Activated CD8-positive, alpha-beta memory T cell treated with anti-CD3 and anti-CD28 coated beads, Interleukin-2, amount 10 ng/mL, durations not matched to agents 7 days and 5 days (primary cell): ENCODE data around the gene ANO4. TPM values are rescaled to one million over a fixed set of nuclear protein-coding genes. Genes with fewer than 3 reads are reported as not detected.

Source experiments
- ATAC-seq: fragments of 150-1000 bp; cut with Tn5 transposase; one replicate; pipeline ENCODE4 v1.10.0; 2021; ENCODE audit warnings: moderate library complexity
- CTCF ChIA-PET: fragments of 350-600 bp; sonication (Branson Sonifier 250); formaldehyde crosslinking; loops from one replicate; lab custom pipeline; 2021; ENCODE audit warnings: antibody characterized with exemption; lab: Charles Lee
- DNase-seq: peaks from one replicate; pipeline ENCODE4 v3.0.0-alpha.2; 2020
- H3K27ac Mint-ChIP-seq: one replicate; pipeline ENCODE4 v1.8.0; 2021; ENCODE audit warnings: mild to moderate bottlenecking, mixed read lengths
- H3K27me3 Mint-ChIP-seq: one replicate; pipeline ENCODE4 v1.8.0; 2021; ENCODE audit warnings: mixed read lengths
- H3K36me3 Mint-ChIP-seq: one replicate; pipeline ENCODE4 v1.8.0; 2021; ENCODE audit warnings: mild to moderate bottlenecking, mixed read lengths
- H3K4me1 Mint-ChIP-seq: one replicate; pipeline ENCODE4 v1.8.0; 2021; ENCODE audit warnings: mixed read lengths
- H3K4me3 Mint-ChIP-seq: one replicate; pipeline ENCODE4 v1.8.0; 2021; ENCODE audit warnings: mild to moderate bottlenecking, moderate library complexity, mixed read lengths
- H3K9me3 Mint-ChIP-seq: one replicate; pipeline ENCODE4 v1.8.0; 2022; ENCODE audit warnings: low read depth, mixed read lengths
- total RNA-seq, 2 experiments: library from RNA; stranded (reverse); gene quantifications; one replicate each; pipeline ENCODE4 v1.2.3, GENCODE V29; 2021

Gene ANO4
- total RNA-seq, 2 experiments from 2014 or later, result not detected

DNA sequence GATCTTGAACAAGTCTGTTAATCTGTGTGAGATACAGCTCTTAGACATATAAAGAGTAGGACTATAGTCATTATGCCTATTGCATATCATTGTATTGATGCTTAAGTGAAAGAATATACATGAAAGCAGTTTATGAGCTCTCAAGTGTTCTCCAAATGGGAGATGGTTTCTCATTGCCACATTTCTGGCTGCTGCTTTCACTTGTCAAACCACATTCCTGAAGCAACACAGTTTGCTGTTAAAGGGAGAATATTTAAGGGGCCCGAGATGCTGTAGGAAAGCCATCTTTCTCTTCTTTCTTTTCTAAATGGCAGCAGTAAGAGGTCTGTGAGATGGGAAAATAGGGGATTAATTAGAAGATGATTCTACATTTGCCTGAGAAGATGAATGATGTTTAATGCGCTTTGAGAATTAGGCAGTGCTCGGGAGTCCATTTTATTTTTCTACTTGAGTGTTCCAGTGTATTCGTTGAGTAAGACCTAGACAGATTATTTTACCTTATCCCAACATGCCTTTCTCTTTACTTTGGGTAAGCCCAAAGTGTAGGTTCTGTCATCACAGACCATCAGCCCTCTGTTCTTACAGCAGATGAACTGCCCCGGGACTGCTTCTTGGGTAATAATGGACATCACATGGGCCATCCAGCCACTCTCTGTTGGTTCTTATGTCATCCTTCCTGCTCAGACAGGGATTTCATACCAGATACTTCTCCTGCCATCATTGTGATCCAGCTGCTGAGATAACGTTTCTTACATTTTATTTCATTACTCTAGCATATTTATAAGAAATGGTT is 35.6 kb downstream of the ANO4 start:
- no peak overlapping the region for H3K27ac Mint-ChIP-seq
- ATAC-seq, result no peak
- H3K4me3 Mint-ChIP-seq, result no peak overlapping the region
- no peak for DNase-seq
- no peaks in the 10 kb centered on the region for H3K4me1 Mint-ChIP-seq
- H3K27me3 Mint-ChIP-seq, result no peaks in the 10 kb centered on the region
- H3K36me3 Mint-ChIP-seq, result no peaks in the 10 kb centered on the region
- CTCF ChIA-PET, result no interaction called here
- no peaks in the 10 kb centered on the region for H3K9me3 Mint-ChIP-seq

DNA sequence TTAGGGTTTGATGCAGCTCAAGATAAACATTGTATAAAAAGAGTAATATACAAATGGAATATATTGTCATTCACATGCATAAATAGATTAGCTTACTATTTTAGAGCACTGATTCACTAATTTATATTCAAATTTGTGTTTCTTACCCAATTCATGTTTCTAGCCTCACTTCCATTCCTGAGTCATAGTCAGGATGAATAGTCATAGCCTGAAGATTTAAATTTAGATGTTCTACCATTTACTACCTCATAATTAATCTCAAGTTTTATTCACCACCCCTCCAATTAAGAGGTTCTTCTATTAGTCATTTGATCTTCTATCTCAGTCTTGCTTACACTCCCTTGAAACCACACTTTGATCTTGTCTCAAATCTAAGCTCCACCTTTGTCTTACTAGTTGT is 38.7 kb downstream of the ANO4 start:
- no peaks in the 10 kb centered on the region for H3K27me3 Mint-ChIP-seq
- no peaks in the 10 kb centered on the region for H3K9me3 Mint-ChIP-seq
- H3K36me3 Mint-ChIP-seq, result no peaks in the 10 kb centered on the region
- H3K4me1 Mint-ChIP-seq, result no peaks in the 10 kb centered on the region
- no peak overlapping the region for H3K27ac Mint-ChIP-seq
- DNase-seq, result no peak
- no peak for ATAC-seq
- no peak overlapping the region for H3K4me3 Mint-ChIP-seq
- CTCF ChIA-PET, result no interaction called here

DNA sequence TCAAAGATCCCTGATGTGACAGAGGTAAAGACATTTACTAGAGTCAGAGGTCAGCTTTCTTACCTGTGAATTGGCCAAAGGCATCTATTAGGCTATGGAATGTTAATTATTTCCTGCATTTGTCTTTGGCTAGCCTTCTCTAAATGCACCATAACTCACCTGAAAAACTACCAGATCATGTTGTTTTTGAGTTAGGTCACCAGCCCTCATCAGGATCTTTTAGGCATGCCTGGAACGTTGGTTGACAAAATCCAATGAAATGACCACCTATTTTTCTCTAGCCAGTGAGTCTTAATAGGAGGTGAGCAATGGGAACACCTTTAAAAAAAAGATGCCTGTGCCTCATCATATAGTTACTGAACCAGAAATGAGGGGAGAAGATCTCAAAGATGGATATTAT is 46.2 kb downstream of the ANO4 start:
- no peak for DNase-seq
- H3K27ac Mint-ChIP-seq, result no peak overlapping the region
- no peaks in the 10 kb centered on the region for H3K9me3 Mint-ChIP-seq
- no peaks in the 10 kb centered on the region for H3K4me1 Mint-ChIP-seq
- ATAC-seq, result no peak
- no peaks in the 10 kb centered on the region for H3K36me3 Mint-ChIP-seq
- H3K27me3 Mint-ChIP-seq, result no peaks in the 10 kb centered on the region
- CTCF ChIA-PET, result no interaction called here
- H3K4me3 Mint-ChIP-seq, result no peak overlapping the region

DNA sequence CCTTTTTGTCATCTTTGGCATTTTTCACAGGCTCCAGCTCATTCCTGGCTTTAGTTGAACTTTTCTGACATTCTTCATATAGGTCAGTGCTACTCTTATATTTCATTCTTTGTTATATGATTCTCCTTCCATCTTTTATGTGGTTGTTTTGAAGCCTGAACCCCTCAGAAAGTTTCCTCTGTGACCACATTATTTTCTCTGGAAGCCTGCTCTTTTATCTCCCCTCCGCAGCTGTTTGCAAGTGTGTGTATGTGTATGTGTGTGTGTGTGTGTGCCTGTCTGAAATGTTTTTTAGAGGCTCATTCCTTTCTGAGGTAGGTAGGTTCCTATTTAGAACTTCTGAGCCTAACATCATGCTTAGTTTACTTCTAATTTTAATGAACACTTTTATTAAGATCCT is 47.6 kb downstream of the ANO4 start:
- Mint-ChIP-seq H3K27ac (no peak overlapping the region), H3K27me3 (no peaks in the 10 kb centered on the region), H3K4me3 (no peak overlapping the region), H3K36me3 (no peaks in the 10 kb centered on the region), H3K9me3 (no peaks in the 10 kb centered on the region), H3K4me1 (no peaks in the 10 kb centered on the region)
- DNase-seq (no peak), ATAC-seq (no peak)
- CTCF ChIA-PET, result no interaction called here

DNA sequence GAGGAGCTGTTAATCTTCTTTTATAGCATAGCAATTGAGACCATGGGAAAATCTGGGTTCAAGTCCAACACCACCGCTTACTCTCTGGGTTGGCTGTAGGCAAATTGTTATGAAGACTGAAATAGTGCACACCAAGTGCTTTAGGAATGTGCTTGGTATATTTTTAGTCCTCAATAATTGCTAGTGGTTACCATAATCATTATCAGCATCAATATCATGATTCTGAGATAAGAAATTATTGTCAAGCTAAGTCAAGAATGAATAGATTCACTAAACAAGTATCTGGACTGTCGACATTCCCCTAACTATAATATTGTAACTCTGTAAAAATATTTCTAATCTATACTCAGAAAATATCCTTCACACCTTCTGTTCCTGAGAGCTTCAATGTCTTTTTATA is 48.5 kb downstream of the ANO4 start:
- H3K27me3 Mint-ChIP-seq, result no peaks in the 10 kb centered on the region
- H3K36me3 Mint-ChIP-seq, result no peaks in the 10 kb centered on the region
- H3K9me3 Mint-ChIP-seq, result no peaks in the 10 kb centered on the region
- H3K4me1 Mint-ChIP-seq, result no peaks in the 10 kb centered on the region
- CTCF ChIA-PET, result no interaction called here
- H3K27ac Mint-ChIP-seq, result no peak overlapping the region
- ATAC-seq (no peak), DNase-seq (no peak)
- H3K4me3 Mint-ChIP-seq, result no peak overlapping the region

DNA sequence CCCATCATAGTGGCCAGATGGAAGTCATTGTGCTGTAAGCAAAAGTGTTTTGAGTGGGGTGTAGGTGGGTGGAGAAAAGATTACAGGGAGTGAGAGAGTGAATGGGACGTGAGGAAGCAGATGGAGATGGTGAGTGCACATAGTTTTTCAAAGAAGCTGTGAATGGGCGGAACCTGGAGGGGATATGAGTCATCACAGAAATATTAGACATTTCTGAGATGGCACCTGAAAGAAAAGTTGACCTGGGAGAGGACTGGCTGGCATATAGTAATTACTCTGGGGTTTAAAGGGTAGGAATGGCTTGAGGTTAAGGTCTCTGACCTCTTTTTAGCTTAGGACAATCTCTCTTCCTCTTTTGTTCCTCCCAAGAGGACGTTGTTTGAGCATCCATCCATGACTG is 50.5 kb downstream of the ANO4 start:
- DNase-seq (no peak), ATAC-seq (no peak)
- Mint-ChIP-seq H3K27me3 (no peaks in the 10 kb centered on the region), H3K4me1 (no peaks in the 10 kb centered on the region), H3K4me3 (no peak overlapping the region), H3K27ac (no peak overlapping the region), H3K9me3 (no peaks in the 10 kb centered on the region), H3K36me3 (no peaks in the 10 kb centered on the region)
- CTCF ChIA-PET, result no interaction called here

DNA sequence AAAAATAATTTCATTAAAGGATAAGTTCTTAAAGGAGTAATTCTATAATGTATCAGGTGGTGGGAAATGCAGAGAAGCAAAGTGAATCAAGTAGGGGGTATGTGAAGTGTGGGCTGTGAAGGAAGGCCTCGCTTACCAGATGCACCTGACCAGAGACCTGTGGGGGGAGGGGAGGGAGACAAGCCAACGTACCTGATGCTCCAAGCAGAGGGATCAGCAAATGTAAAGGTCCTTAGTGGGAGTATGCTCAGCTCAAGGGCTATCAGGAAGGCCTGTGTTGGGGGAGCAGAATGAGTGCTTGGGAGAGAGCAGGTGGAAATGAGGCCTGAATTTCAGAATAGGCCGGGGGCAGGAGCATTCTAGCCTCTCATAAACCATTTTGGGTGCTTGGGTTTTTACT is 57.1 kb downstream of the ANO4 start:
- Mint-ChIP-seq H3K4me1 (no peaks in the 10 kb centered on the region), H3K27ac (no peak overlapping the region), H3K27me3 (no peaks in the 10 kb centered on the region), H3K9me3 (no peaks in the 10 kb centered on the region), H3K36me3 (no peaks in the 10 kb centered on the region), H3K4me3 (no peak overlapping the region)
- CTCF ChIA-PET, result no interaction called here
- DNase-seq, result no peak
- ATAC-seq, result no peak

DNA sequence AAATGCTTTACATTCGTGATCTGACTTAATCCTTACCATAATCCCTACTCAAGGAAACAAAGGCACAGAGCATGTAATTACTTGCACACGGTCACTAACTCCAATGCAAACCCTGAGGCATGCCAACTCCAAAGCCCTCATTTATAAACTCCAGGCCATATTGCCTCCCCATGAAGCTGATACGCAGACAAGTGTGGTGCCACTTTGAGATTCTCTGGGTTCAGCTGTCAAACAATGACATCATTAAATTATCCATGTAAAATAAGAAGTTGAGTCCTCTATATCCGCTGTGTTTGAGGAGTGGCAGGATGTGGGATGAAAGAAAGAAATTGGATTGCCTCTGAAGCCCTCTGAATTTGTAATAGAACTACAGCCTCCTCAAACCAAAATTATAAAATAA is 62.8 kb downstream of the ANO4 start:
- no peaks in the 10 kb centered on the region for H3K36me3 Mint-ChIP-seq
- no peaks in the 10 kb centered on the region for H3K27me3 Mint-ChIP-seq
- DNase-seq (no peak), ATAC-seq (no peak)
- no peaks in the 10 kb centered on the region for H3K4me1 Mint-ChIP-seq
- CTCF ChIA-PET, result no interaction called here
- H3K9me3 Mint-ChIP-seq, result no peaks in the 10 kb centered on the region
- no peak overlapping the region for H3K27ac Mint-ChIP-seq
- H3K4me3 Mint-ChIP-seq, result no peak overlapping the region

DNA sequence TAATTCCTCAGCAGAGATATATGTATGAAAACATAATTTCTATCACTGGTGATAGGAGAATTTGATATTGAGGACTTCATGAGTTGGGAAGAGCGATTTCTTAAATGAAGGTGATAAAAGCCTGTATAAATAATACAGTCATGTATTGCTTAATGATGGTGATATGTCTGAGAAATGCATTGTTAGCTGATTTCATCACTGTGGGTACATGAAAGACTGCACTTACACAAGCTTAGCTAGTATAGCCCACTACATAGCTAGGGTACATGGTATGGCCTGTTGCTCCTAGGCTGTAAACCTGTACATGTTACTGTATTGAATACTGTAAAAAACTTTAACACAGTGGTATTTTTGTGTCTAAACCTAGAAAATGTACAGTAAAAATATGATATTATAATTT is 63.4 kb downstream of the ANO4 start:
- no peak overlapping the region for H3K4me3 Mint-ChIP-seq
- no peaks in the 10 kb centered on the region for H3K36me3 Mint-ChIP-seq
- H3K4me1 Mint-ChIP-seq, result no peaks in the 10 kb centered on the region
- DNase-seq, result no peak
- no peaks in the 10 kb centered on the region for H3K27me3 Mint-ChIP-seq
- no peak overlapping the region for H3K27ac Mint-ChIP-seq
- no peaks in the 10 kb centered on the region for H3K9me3 Mint-ChIP-seq
- no peak for ATAC-seq
- CTCF ChIA-PET, result no interaction called here

DNA sequence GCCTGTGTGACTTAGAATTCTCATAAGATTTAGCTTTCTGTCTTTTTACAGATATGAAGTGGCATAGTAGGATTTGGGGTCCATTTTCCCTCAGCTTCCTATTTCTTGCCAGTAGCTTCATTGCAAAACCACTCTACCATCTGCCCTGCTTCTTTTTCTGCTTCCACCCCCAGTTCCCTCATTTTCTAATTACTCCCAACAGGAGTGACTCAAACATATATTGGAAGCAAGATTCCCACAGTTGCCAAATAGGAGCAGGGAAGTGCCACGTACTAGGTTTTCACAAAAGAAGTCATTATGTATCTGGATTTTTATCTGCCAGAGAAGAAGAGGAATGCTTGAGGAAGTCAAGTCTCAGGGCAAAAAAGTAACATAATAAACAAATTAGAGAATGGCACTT is 64.1 kb downstream of the ANO4 start:
- no peak for ATAC-seq
- H3K4me3 Mint-ChIP-seq, result no peak overlapping the region
- CTCF ChIA-PET, result no interaction called here
- H3K4me1 Mint-ChIP-seq, result no peaks in the 10 kb centered on the region
- H3K27ac Mint-ChIP-seq, result no peak overlapping the region
- DNase-seq, result no peak
- H3K9me3 Mint-ChIP-seq, result no peaks in the 10 kb centered on the region
- no peaks in the 10 kb centered on the region for H3K27me3 Mint-ChIP-seq
- H3K36me3 Mint-ChIP-seq, result no peaks in the 10 kb centered on the region

DNA sequence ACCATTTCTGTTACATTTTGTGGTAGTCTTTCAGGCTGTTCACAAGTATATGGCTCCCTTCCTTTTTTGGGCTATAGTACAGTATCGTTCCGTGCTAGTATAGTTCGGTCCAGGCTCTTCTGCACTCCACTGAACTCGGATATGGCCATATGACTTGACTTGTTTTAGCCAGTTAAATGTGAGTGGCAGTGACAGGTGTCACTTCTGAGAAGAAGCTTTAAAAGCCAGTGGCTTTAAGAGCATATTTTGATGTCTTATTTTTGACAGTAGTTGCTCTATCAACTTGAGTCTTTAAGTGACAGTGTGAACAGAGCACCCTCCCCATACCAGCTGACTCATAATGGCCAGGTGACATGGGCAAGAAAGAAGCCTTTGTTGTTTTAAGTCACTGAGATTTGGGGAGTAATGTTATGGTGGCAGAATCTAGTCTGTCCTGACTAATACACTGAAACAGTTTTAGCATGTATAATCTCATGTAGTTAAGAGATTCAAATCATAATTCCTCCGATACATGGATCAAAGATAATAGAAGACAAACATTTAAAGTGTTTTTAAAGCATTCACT is 64.6 kb downstream of the ANO4 start:
- Mint-ChIP-seq H3K4me1 (no peaks in the 10 kb centered on the region), H3K36me3 (no peaks in the 10 kb centered on the region), H3K27ac (no peak overlapping the region), H3K9me3 (no peaks in the 10 kb centered on the region), H3K27me3 (no peaks in the 10 kb centered on the region), H3K4me3 (no peak overlapping the region)
- DNase-seq, result no peak
- CTCF ChIA-PET, result no interaction called here
- ATAC-seq, result no peak

DNA sequence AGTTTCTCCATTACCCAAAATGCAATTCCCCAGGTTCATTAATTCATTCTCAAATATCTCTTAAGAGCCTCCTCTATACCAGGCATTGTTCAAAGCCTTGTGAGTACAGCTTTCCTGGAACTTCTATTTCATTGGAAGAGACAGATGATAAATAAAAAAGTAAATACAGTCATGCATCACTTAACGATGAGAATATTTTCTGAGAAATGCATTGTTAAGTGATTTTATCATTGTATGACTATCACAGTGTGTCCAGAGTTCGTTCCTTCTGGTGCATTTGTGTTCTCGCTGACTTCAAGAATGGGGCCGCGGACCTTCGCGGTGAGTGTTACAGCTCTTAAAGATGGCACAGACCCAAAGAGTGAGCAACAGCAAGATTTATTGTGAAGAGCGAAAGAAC is 66.0 kb downstream of the ANO4 start:
- CTCF ChIA-PET, result no interaction called here
- DNase-seq (no peak), ATAC-seq (no peak)
- no peaks in the 10 kb centered on the region for H3K4me1 Mint-ChIP-seq
- H3K36me3 Mint-ChIP-seq, result no peaks in the 10 kb centered on the region
- H3K9me3 Mint-ChIP-seq, result no peaks in the 10 kb centered on the region
- H3K27me3 Mint-ChIP-seq, result no peaks in the 10 kb centered on the region
- H3K4me3 Mint-ChIP-seq, result no peak overlapping the region
- H3K27ac Mint-ChIP-seq, result no peak overlapping the region

DNA sequence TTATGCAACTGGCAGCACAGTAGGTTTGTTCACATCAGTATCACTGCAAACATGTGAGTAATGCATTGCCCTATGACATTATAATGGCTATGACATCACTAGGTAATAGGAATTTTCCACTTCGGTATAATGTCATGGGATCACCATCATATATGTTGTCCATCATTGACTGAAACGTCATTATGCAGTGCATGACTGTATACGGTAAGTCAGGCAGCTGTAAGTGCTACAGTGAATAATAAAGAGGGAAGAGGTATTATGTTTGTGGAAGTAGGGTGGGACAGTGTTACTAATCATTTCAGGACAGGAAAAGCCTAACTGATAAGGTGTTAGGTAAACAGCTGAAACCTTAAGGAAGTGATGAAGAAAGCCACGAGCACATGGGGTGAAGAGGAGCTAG is 68.1 kb downstream of the ANO4 start:
- no peak overlapping the region for H3K27ac Mint-ChIP-seq
- ATAC-seq (no peak), DNase-seq (no peak)
- H3K4me3 Mint-ChIP-seq, result no peak overlapping the region
- H3K4me1 Mint-ChIP-seq, result no peaks in the 10 kb centered on the region
- no peaks in the 10 kb centered on the region for H3K9me3 Mint-ChIP-seq
- CTCF ChIA-PET, result no interaction called here
- H3K27me3 Mint-ChIP-seq, result no peaks in the 10 kb centered on the region
- no peaks in the 10 kb centered on the region for H3K36me3 Mint-ChIP-seq

DNA sequence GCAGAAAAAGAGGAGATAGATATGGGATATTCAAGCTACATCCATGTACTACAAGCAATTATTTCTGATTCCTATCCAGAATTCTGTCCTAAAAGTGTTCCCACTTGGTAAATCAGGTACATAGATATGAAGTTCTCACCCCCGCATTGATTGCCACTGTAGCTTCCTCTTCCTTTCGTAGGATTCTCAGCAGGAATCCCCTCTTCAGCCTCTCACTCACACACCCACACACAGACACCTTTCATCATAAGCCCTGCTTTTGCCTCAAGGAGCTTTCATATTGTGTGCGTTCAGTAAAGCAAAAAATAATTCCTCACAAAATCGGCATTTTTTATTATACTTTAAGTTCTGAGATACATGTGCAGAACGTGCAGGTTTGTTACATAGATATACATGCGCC is 69.8 kb downstream of the ANO4 start:
- ATAC-seq (no peak), DNase-seq (no peak)
- Mint-ChIP-seq H3K9me3 (no peaks in the 10 kb centered on the region), H3K4me1 (no peaks in the 10 kb centered on the region), H3K4me3 (no peak overlapping the region), H3K36me3 (no peaks in the 10 kb centered on the region), H3K27ac (no peak overlapping the region), H3K27me3 (no peaks in the 10 kb centered on the region)
- CTCF ChIA-PET, result no interaction called here
